Measurements from ENCODE around the gene C1QA. TPM values are rescaled to one million over a fixed set of nuclear protein-coding genes. Genes with fewer than 3 reads are reported as not detected.

The C1QA gene
- polyA plus RNA-seq, 1 donor from 2014 or later = not detected

DNA sequence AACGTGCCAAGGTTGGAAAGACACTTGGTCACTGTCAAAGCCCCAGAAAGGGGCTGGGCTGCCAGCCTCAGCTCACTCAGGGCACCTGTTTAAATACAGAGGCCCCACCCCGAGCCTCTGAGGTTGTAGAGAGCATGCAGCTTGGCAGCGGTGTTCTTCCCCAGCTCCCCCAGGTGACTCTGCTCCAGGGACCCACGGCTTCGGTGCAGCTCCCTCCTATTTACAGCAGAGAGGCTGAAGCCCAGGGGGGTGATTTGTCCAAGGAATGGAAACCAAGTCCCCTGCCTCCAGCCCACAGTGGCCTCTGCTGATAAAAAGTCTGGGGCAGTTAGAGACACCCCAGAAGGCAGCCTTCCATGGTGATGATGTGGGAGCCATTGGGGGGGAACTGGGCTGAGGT lies 9.1 kb upstream of the C1QA start:
- Histone ChIP-seq H3K27me3 (ENCODE audit: insufficient read depth, low read depth, low read length) (no peaks in the 10 kb centered on the region), H4K20me1 (ENCODE audit: insufficient read depth) (no peaks in the 10 kb centered on the region), H3K9ac (ENCODE audit: low read length) (no peak overlapping the region), H3K79me2 (replicated peaks; ENCODE audit: insufficient read depth, low read length) (no peaks in the 10 kb centered on the region), H3K4me3 (ENCODE audit: low read length) (no peak overlapping the region), H3K9me3 (ENCODE audit: low read length) (no peaks in the 10 kb centered on the region), H3K27ac (ENCODE audit: low read length) (no peak overlapping the region), H3F3A (ENCODE audit: insufficient read depth, low read length, poor library complexity, severe bottlenecking) (no peaks in the 10 kb centered on the region), H3K36me3 (ENCODE audit: insufficient read depth, low read length) (no peaks in the 10 kb centered on the region), H2AFZ (ENCODE audit: low read depth, low read length) (no peak overlapping the region), H3K9me2 (ENCODE audit: insufficient read depth, low read length) (no peaks in the 10 kb centered on the region), H3K4me2 (ENCODE audit: low read length) (no peak overlapping the region)
- TF ChIP-seq EP300 (conservative IDR thresholded peaks at IDR 0.05; ENCODE audit: poor library complexity, severe bottlenecking) = no peak
- TF ChIP-seq MXI1 (conservative IDR thresholded peaks at IDR 0.05; ENCODE audit: poor library complexity, severe bottlenecking) = no peak
- TF ChIP-seq, protein P1, sequence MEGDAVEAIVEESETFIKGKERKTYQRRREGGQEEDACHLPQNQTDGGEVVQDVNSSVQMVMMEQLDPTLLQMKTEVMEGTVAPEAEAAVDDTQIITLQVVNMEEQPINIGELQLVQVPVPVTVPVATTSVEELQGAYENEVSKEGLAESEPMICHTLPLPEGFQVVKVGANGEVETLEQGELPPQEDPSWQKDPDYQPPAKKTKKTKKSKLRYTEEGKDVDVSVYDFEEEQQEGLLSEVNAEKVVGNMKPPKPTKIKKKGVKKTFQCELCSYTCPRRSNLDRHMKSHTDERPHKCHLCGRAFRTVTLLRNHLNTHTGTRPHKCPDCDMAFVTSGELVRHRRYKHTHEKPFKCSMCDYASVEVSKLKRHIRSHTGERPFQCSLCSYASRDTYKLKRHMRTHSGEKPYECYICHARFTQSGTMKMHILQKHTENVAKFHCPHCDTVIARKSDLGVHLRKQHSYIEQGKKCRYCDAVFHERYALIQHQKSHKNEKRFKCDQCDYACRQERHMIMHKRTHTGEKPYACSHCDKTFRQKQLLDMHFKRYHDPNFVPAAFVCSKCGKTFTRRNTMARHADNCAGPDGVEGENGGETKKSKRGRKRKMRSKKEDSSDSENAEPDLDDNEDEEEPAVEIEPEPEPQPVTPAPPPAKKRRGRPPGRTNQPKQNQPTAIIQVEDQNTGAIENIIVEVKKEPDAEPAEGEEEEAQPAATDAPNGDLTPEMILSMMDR (IDR thresholded peaks at IDR 0.05; ENCODE audit: poor library complexity, severe bottlenecking) = no peak
- TF ChIP-seq EZH2 (IDR thresholded peaks at IDR 0.05; ENCODE audit: borderline replicate concordance, insufficient read depth, low read length, poor library complexity, severe bottlenecking) = no peak
- TF ChIP-seq SMC3 (conservative IDR thresholded peaks at IDR 0.05; ENCODE audit: poor library complexity) = no peak
- no peak for TF ChIP-seq TAF1 (IDR thresholded peaks at IDR 0.05; ENCODE audit: low read depth)
- TF ChIP-seq POLR2AphosphoS5 (IDR thresholded peaks at IDR 0.05) = no peak
- TF ChIP-seq, protein P2, sequence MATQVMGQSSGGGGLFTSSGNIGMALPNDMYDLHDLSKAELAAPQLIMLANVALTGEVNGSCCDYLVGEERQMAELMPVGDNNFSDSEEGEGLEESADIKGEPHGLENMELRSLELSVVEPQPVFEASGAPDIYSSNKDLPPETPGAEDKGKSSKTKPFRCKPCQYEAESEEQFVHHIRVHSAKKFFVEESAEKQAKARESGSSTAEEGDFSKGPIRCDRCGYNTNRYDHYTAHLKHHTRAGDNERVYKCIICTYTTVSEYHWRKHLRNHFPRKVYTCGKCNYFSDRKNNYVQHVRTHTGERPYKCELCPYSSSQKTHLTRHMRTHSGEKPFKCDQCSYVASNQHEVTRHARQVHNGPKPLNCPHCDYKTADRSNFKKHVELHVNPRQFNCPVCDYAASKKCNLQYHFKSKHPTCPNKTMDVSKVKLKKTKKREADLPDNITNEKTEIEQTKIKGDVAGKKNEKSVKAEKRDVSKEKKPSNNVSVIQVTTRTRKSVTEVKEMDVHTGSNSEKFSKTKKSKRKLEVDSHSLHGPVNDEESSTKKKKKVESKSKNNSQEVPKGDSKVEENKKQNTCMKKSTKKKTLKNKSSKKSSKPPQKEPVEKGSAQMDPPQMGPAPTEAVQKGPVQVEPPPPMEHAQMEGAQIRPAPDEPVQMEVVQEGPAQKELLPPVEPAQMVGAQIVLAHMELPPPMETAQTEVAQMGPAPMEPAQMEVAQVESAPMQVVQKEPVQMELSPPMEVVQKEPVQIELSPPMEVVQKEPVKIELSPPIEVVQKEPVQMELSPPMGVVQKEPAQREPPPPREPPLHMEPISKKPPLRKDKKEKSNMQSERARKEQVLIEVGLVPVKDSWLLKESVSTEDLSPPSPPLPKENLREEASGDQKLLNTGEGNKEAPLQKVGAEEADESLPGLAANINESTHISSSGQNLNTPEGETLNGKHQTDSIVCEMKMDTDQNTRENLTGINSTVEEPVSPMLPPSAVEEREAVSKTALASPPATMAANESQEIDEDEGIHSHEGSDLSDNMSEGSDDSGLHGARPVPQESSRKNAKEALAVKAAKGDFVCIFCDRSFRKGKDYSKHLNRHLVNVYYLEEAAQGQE (IDR thresholded peaks at IDR 0.05; ENCODE audit: borderline replicate concordance) = no peak
- TF ChIP-seq RAD21 (conservative IDR thresholded peaks at IDR 0.05) = no peak

DNA sequence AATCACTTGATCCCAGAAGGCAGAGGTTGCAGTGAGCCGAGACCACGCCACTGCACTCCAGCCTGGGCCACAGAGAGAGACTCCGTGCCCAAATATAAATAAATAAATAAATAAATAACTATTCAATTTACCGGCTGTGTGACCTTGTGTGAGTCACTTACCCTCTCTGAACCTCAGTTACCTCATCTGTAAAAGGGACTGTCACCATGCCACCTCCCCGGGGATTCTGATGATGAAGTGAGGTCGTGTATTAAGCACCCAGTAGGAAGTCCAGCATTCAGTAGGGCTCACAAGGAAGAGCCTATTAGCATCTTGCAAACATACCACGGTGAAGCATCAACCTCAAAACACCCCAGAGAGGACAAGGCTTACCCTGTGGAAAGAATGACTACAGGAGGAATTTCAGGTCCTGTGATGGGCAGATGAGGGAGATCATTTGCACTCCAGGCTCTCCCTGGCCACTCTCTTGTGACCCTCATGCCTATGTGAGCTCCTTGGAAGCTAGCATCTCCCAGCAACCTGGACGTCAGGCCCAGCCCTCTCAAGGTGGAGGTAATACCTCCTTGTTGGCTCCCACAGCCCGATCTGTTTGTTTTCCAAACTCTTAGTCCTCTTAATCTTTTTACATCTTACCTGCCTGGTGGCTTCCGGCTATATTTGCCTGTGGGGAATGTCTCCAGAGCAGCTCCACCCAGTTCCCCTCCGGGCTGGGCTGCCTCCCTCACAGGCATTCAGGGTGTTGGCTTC lies 7.6 kb upstream of the C1QA start:
- no peaks in the 10 kb centered on the region for H3K27me3 ChIP-seq (ENCODE audit: insufficient read depth, low read depth, low read length)
- no peak overlapping the region for H3K27ac ChIP-seq (ENCODE audit: low read length)
- no peak overlapping the region for H3K9ac ChIP-seq (ENCODE audit: low read length)
- H3K36me3 ChIP-seq (ENCODE audit: insufficient read depth, low read length) = no peaks in the 10 kb centered on the region
- no peaks in the 10 kb centered on the region for H3K79me2 ChIP-seq (replicated peaks; ENCODE audit: insufficient read depth, low read length)
- no peaks in the 10 kb centered on the region for H3F3A ChIP-seq (ENCODE audit: insufficient read depth, low read length, poor library complexity, severe bottlenecking)
- H3K9me3 ChIP-seq (ENCODE audit: low read length) = no peaks in the 10 kb centered on the region
- H4K20me1 ChIP-seq (ENCODE audit: insufficient read depth) = no peaks in the 10 kb centered on the region
- H2AFZ ChIP-seq (ENCODE audit: low read depth, low read length) = no peak overlapping the region
- H3K9me2 ChIP-seq (ENCODE audit: insufficient read depth, low read length) = no peaks in the 10 kb centered on the region
- no peak overlapping the region for H3K4me2 ChIP-seq (ENCODE audit: low read length)
- no peak overlapping the region for H3K4me3 ChIP-seq (ENCODE audit: low read length)
- TF ChIP-seq SMC3 (conservative IDR thresholded peaks at IDR 0.05; ENCODE audit: poor library complexity) = no peak
- no peak for TF ChIP-seq RAD21 (conservative IDR thresholded peaks at IDR 0.05)
- no peak for TF ChIP-seq TAF1 (IDR thresholded peaks at IDR 0.05; ENCODE audit: low read depth)
- TF ChIP-seq, protein P2 (IDR thresholded peaks at IDR 0.05; ENCODE audit: borderline replicate concordance) = no peak
- TF ChIP-seq EZH2 (IDR thresholded peaks at IDR 0.05; ENCODE audit: borderline replicate concordance, insufficient read depth, low read length, poor library complexity, severe bottlenecking) = no peak
- no peak for TF ChIP-seq POLR2AphosphoS5 (IDR thresholded peaks at IDR 0.05)
- TF ChIP-seq MXI1 (conservative IDR thresholded peaks at IDR 0.05; ENCODE audit: poor library complexity, severe bottlenecking) = no peak
- TF ChIP-seq, protein P1 (IDR thresholded peaks at IDR 0.05; ENCODE audit: poor library complexity, severe bottlenecking) = no peak
- TF ChIP-seq EP300 (conservative IDR thresholded peaks at IDR 0.05; ENCODE audit: poor library complexity, severe bottlenecking) = no peak

All from neural cell (in vitro differentiated cells).